HG03108 (cell line): ENCODE data around the gene NAGS.
A peak's percentile ranks its signal among the peaks of the same experiment; 100 is the strongest.
"Not testable (repeated sequence)": the region's sequence is repeated elsewhere in the genome, so short reads cannot be mapped to it uniquely, and the experiment has no call there.

Source experiments
- ATAC-seq: cut with Tn5 transposase; IDR thresholded peaks from one replicate; pipeline ENCODE4 v1.9.1; 2021; ENCODE audit warnings: moderate library complexity; ENCODE audit not compliant: unreplicated experiment

NAGS gene

DNA sequence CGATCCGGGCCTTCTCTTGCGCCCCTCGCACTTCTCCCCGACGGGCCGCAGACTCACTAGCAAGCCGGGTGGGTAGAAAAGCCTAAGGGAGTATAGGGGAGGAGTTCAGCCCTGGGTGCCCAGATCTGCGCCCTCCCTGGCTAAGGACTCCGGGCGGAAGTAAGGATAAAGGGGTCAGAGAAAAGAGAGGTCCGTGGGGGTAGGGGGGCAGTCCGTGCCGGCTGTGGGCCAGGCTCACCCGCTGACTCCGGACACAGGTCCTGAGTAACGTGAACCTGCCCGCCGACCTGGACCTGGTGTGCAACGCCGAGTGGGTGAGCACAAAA is 1.8 kb downstream of the NAGS start:
- ATAC-seq, result no peak

DNA sequence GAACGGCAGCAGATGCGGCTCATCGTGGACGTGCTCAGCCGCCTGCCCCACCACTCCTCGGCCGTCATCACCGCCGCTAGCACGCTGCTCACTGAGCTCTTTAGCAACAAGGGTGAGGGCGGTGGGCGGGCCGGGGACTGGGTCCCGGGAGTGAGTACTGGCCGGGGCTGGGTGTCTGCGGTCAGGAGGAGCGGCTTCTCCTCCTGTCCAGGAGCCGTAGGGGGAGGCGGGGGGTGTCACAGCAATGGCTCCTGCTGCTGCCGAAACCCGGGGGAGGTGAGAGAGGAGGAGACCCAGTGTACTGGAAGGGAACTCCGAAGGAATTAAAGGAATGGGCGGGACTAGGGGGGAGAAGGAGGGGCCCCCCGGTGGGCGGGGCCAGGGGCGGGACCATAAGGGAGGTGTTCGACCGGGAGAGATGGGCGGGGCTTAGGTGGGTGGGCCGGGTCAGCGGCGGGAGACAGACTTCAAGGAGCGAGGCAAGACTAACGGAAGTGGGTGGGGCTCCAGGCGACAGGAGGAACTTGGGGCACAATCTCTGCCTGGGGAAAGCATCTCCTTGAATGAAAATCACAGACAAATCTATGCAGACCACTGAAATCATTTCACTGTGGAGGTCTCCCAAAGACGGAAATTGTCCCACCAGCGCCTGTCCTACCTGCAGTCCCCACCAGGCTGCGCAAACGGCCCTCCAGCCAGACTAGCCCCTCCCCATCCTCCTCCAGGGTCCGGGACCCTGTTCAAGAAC is 2.4 kb downstream of the NAGS start:
- ATAC-seq, result peak; percentile 56

GRCh38 chr17:44007346-44008204 is 3.2 kb downstream of the NAGS start:
- ATAC-seq, result no peak

DNA sequence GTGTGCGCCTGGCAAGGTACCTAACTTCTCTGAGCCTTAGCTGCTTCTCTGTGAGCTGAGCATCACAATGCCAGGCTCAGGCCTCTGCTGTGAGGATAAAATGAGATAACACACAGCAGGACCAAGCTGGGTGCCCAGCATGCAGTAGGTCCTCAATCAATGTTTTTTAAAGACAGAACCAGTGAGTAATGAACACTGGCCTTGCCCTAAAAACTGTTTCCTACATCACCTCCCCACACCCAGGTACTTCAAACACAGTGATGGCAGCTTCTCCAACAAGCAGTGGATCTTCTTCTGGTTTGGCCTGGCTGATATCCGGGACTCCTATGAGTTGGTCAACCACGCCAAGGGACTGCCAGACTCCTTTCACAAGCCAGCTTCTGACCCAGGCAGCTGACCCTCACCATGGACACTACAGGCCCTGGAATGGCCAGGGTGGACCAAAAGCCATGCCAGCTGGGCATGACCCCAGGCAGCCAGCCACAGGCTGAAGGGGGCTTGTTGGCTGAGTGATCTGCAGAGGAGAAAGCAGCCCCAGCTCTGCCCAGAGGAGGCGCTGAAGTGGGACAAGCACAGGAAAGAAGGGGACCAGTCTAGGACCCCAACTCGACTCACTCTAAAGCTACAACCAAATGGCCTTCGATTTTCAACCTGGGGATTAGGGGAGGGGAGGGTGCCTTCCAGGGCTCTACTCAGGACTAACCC is 3.9 kb downstream of the NAGS start:
- ATAC-seq, result no peak

- no peak for ATAC-seq
Measured at GRCh38 chr17:44010966-44011647, 6.7 kb downstream of the NAGS start.

- ATAC-seq, result no peak
Measured at GRCh38 chr17:44011876-44012275, 7.5 kb downstream of the NAGS start.

GRCh38 chr17:44012391-44012790 is 8.0 kb downstream of the NAGS start:
- no peak for ATAC-seq

- no peak for ATAC-seq
Measured at GRCh38 chr17:44012874-44013273, 8.5 kb downstream of the NAGS start.

GRCh38 chr17:44014133-44014436 is 9.7 kb downstream of the NAGS start:
- ATAC-seq, result no peak

DNA sequence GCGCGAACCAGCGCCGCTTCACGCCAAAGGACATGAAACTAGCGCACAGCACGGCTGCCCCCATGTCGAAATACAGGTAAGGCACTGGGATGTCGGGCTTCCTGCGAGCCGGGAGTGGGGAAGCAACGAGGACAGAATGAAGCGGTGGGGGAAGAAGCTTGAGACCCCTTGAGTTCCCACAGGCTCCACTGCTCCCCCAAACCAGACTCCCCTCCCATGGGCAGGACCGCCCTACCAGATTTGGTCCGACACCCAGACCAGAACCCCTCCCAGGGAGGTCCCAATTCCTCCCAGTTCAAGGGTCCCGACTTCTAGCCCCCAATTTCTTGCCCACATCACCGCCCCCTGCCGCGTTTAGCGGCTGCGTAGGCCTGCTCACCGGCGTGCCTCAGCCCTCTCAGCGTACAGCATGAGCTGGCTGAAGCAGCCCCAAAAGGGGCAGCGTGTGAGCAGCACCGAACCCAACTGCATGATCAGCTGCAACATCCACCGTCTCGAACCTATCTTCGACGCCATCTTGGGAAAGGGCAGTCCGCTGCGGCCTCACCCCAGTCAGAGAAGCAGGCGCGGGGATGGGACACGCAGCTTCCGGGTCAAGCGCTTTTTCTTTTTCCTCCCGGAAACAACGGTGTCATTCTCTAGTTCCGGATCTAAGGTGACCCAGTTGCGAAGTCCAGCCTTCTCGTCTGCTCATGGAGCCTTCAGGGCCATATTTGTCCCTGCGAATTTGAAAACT is 10.2 kb downstream of the NAGS start, which contains the start of gene TMEM101:
TSS of gene TMEM101 (minus strand) at position 527 of the 736 bp plus-strand sequence. CDS start at position 516, 11 bp downstream.
- peak; percentile 86 for ATAC-seq

GRCh38 chr17:44021227-44021626 is 16.8 kb downstream of the NAGS start:
- ATAC-seq, result not testable (repeated sequence)

- ATAC-seq, result no peak
Measured at GRCh38 chr17:44022246-44022645, 17.8 kb downstream of the NAGS start.

DNA sequence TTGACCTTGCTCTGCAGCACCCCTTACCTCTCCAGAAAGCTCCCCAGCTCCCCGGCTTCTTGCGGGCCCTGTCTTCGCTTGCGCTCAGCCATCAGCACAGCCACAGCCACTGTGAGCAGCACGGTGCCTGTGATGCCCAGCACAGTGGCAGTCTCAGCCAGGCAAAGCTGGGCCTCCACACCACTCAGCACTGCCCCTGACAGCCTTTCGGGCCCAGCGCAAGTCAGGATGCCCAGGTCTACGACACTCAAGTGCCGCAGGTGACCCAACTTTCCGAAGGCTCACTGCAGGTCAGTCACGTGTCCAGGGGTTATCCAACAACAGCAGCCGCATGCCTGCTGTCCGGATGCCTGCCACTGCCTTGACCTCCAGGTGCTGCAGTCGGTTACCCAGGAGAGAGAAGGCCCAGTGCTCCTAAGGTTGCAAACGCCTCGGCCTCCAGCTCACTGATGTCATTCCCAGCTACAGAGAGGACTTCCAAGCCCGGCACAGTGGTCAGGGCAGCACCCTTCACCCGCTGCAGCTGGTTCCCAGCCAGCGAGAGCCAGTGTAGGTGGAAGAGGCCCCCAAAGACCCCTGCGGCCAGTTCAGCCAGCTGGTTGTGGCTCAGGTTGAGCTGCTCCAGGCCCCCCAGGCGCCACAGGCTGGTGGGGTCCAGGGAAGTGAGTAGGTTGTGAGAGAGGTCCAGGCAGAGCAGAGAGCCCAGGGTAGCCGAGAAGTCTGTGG is 19.3 kb downstream of the NAGS start:
- ATAC-seq, result no peak

DNA sequence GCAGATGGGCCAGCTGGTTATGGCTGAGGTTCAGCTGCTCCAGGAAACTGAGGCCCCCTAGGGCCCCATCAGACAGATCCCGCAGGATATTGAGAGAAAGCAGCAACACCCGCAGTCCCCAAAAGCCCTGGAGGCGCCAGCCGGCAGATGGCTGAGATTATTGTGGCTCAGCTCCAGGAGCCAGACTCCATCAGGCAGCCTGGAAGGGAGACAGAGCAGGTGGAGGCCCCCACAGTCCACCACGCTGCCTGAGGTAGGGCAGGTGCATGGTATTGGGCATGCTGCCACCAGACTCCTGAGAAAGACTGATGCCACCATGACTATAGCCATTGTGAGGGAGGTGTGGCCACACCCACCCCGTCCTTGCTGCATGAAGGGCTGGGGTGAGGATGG is 19.8 kb downstream of the NAGS start:
- no peak for ATAC-seq

DNA sequence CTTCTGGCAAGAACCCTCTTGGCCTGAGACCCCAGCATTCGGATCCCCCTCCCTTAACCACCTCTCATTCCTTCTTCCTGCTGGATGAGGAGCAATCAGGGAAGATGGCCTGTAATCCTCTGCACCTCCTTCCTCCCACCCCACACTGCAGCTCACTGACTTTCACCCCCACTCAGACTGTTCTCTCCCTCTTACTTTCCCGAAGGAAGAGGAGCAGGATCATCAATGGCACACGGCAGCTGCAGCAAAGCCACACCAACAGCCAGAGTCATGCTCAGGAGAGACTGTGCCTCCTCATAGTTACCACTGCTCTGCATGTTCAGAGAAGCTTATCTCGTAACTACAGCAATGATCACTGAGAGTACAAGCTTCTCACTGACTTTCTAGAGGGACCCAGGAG is 20.4 kb downstream of the NAGS start:
- ATAC-seq, result no peak

GRCh38 chr17:44029736-44030135 is 25.3 kb downstream of the NAGS start:
- no peak for ATAC-seq

DNA sequence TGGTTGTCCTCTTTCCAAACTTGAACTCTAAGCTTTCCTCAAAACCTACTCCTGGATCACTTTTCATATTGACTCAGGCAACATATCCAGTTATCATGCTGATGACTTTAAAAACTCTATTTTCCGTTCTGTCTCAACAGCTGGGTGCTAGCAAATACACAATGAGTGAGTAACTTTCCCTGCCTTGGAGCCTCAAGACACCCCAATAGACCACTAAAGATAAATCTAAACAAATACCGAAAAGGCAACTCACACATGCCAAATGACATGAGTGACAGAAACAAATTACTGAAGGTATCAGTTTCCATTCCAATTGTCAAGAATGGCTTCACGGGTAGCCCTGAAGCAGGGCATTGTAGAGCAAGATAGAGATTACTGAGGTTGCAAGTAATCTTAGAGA is 26.1 kb downstream of the NAGS start:
- ATAC-seq, result no peak

- ATAC-seq, result no peak
Measured at GRCh38 chr17:44033861-44034408, 29.5 kb downstream of the NAGS start.

- not testable (repeated sequence) for ATAC-seq
Measured at GRCh38 chr17:44034688-44035087, 30.3 kb downstream of the NAGS start.

DNA sequence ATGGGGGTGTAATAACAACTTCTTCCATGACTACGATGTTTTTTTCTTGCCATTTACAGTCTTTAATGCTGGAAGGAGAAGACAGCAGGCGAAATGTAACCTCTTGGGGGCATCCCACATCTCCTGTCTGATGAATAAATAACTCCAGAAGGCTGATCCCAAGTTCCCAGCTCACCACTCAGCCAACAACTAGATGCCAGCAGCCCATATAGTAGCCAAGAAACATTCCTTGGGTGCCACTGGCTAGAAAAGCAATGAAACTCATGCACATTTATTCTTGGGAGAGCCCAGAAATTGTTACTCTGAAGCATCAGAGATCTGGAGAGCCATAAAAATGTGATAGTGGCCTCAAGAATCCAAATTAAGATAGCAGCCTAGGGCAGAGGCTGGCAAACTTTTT is 33.0 kb downstream of the NAGS start:
- ATAC-seq, result no peak
